ENCODE measurements around the gene SRC.

Gene SRC

GRCh38 chr20:37397954-37398749 is 52.2 kb downstream of the SRC start:
- DNase-seq = no peak

- DNase-seq = no peak
These were observed 53.0 kb downstream of the SRC start for GRCh38 chr20:37398750-37399621.

DNA sequence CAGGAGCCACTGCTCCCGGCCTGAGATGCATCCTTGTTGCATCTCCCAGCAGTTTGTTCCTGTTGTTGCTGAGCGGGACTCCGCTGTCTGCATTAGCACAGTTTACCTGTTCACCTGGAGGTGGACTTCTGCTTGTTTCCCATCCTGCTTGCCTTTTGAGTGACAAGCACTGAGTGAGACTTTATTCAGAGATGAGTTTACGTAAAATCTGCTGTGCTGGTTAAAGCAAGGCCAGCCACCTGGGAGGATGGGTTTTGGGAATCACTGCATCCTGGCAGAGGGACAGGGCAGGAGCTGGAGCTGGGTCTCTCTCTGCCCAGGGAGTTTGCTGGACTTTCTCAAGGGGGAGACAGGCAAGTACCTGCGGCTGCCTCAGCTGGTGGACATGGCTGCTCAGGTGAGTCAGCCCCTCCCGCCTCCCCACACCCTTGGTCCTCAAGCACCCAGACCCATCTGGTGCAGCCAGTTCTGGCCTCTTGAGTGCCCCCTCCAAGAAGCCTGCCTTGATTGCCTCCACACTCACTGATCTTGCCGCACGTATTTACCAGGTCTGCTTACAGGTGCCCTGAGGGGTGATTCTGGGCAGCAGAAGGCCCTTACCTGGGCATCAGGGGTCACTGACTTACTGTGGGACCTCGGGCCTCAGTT is 55.5 kb downstream of the SRC start:
- no peak for DNase-seq

DNA sequence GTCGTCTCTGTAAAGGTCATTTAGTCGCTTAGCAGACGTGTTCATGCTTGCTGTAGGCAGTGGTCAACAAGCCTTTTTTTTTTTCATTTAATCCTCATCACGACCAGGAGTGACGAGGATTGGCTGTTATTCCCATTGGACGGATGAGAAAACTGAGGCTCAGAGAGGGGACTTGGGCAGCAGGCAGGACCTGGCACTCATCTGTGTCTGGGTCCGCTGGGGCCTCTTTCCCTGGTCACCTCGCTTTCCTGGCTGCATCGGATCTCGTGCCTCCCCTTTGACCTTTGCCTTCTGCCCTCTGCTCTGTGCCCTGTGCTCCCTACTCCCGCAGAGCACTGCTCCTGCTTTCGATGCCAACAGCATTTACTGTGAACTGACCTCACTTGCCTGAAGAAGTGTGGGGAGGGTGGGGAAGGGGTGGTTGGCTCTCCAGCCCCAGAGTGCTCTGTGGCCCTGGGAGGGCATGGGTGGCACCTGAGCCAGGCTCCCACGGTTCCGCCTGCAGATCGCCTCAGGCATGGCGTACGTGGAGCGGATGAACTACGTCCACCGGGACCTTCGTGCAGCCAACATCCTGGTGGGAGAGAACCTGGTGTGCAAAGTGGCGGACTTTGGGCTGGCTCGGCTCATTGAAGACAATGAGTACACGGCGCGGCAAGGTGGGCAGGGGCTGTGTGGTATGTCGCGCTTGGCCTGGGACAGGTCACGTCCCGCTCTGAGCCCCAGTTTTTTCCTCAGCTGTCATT is 56.2 kb downstream of the SRC start:
- no peak for DNase-seq

- DNase-seq = no peak
These were observed 57.4 kb downstream of the SRC start for GRCh38 chr20:37403107-37404033.

DNA sequence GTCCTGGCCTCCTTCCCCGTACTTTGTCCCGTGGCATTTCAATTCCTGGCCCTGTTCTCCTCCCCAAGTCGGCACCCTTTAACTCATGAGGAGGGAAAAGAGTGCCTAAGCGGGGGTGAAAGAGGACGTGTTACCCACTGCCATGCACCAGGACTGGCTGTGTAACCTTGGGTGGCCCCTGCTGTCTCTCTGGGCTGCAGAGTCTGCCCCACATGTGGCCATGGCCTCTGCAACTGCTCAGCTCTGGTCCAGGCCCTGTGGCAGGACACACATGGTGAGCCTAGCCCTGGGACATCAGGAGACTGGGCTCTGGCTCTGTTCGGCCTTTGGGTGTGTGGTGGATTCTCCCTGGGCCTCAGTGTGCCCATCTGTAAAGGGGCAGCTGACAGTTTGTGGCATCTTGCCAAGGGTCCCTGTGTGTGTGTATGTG is 58.5 kb downstream of the SRC start:
- DNase-seq = no peak

DNA sequence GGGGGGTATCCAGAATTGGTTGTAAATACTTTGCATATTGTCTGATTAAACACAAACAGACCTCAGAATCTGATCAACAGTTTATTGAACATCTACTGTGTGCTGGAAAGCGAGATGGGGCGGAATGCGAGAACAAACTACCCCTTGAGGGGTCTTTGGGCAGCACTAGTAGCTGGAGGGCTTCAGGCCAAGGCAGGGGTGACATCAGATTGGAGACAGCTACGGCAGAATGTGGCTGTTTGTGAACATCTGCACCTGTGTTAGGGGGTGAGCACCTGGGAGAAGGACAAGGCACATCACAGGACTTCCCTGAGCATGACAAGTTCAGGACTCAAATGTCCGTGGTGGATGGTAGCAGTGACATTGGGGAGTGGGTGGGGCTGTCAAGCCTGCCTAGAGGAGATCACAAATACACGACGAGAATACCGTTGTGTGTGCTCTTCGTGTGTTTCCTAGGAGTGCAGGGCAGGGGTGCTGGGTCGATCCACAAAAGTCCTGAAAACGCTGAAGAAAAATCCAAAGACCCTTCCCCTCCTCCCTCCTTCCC is 59.5 kb downstream of the SRC start:
- DNase-seq = no peak

GRCh38 chr20:37406010-37406998 is 60.4 kb downstream of the SRC start:
- DNase-seq = no peak

DNA sequence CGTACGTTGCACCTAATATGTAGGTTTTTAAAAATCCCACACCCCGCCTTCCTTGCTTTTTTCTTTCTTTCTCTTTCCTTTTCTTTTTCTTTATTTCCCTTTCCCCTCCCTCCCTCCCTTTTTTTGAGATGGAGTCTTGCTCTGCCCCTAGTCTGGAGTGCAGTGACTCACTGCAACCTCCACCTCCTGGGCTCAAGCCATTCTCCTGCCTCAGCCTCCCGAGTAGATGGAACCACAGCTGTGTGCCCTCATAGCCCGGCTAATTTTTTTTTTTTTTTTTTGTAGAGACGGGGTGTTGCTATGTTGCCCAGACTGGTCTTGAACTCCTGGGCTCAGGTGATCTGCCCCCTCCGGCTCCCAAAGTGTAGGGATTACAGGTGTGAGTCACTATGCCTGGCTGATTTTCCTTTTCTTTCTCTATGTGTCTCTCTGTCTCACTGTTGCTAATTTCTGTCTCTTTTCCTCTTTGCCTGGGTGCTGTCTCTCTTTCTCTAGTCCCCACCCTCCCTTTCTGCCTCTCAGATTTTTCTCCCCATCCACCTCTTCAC is 61.2 kb downstream of the SRC start:
- no peak for DNase-seq

DNA sequence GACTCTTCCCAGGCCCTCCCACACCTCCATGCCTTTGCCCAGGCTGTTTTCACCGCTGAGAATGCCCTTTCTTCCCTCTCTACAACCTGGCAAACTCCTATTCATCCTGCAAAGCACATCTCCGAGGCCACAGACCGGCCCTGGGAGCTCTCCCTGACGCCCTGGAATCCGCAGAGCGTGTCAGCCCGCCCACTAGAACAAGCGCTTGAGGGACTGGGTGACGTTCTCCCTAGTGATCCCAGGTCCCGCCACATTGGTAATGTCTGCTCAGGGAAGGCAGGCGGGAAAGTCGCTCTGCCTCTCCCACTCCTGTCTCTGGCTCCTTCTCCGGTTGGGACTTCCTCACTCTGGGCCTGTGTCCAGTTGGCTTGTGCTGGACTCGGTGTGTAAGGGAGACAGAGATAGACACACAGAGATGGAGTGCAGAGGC is 61.6 kb downstream of the SRC start:
- DNase-seq = no peak

- DNase-seq = no peak
These were observed 62.6 kb downstream of the SRC start for GRCh38 chr20:37408302-37409193.

DNA sequence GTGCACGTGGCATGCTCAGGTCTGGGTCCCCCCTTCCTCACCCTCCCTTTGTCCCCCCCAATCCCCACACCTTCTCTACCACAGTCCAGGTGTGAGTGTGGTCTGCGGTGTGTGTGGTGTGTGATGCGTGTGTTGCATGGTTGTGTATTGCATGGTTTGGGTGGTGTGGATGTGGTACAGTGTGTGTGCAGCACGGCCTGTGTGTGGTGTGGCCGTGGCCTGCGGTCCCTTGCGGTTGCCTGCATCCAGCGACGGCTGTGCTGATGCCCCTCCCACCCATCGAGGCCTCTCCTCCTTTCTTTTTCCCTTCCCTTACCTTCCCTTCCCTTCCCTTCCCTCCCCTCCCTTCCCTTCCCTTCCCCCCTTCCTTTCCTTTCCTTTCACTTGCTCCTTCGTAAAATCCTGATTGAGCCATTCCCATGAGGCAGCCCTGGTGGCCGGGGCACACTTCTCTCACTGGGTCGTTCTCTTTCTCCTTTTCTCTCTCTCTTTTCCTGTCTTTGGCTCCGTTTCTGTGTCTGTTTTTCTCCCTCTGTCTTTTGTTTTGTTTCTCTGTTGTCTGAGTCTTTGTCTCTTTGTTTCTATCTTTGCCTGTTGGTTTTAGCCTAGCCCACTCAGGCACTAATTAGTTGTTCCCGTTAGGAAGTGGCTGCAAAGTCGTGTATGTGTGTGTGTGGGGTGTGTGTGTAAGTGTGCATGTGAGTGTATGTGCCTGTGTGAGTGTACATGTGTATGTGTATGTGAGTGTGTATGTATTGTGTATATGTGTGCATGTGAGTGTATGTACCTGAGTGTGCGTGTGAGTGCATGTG is 65.7 kb downstream of the SRC start:
- DNase-seq = no peak

GRCh38 chr20:37413023-37413334 is 67.0 kb downstream of the SRC start:
- DNase-seq = no peak

DNA sequence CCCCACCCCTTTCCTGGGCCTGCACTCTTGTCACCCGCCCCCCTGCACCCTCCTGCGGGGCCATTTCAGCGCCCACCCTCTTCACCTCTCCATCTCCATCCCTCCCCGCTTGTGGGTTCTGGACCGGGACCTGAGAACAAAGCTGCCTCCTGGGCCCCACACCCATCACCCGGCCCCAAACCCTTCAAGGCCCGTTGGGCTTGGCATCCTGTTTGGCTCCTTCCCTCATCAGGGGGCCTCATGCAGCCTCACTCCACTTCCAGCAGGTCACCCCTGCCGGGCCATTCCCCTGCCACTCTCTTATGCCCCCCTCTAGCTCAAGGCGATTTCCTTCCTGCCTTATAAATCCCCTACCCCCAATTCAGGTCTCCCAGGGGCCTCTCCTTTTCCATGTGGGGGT is 67.4 kb downstream of the SRC start:
- no peak for DNase-seq

DNA sequence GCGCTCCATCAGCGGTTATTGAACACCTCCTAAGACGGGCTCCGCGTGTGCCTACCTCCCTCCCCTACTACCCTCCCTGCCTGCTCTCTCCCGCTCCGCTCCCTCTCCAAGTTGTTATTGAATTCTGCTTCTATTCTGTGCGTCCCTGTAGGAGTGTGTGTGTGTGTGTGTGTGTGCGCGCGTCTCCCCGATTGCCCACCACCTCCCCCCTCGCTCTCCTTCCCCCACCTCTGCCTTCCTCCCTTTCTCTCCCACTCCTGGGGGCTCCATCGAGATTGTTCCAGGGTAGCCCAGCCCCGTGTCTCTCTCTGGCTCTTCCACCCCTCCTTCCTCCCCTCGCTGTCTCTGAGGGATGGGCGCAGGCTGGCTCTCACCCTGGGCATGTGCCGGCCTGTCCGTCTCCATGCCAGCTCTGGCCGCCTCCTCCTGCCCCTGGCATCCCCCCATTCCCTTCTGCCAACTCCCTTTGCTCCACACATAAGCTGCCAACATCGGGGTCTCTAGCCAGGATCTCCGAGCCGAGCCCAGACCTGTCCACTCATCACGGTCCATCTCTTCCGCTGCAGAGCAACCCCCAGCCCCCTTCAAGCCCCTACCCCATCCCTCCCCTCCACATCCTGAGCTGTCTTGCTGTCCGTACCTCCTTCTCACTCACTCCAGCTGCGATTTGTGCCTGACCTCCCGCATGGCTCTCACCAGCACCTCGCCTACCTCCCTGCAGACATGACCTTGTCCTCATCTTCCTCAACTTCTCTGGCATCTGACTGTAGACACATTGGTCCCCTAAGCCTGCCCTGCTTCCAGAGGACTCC is 68.5 kb downstream of the SRC start:
- DNase-seq = no peak

DNA sequence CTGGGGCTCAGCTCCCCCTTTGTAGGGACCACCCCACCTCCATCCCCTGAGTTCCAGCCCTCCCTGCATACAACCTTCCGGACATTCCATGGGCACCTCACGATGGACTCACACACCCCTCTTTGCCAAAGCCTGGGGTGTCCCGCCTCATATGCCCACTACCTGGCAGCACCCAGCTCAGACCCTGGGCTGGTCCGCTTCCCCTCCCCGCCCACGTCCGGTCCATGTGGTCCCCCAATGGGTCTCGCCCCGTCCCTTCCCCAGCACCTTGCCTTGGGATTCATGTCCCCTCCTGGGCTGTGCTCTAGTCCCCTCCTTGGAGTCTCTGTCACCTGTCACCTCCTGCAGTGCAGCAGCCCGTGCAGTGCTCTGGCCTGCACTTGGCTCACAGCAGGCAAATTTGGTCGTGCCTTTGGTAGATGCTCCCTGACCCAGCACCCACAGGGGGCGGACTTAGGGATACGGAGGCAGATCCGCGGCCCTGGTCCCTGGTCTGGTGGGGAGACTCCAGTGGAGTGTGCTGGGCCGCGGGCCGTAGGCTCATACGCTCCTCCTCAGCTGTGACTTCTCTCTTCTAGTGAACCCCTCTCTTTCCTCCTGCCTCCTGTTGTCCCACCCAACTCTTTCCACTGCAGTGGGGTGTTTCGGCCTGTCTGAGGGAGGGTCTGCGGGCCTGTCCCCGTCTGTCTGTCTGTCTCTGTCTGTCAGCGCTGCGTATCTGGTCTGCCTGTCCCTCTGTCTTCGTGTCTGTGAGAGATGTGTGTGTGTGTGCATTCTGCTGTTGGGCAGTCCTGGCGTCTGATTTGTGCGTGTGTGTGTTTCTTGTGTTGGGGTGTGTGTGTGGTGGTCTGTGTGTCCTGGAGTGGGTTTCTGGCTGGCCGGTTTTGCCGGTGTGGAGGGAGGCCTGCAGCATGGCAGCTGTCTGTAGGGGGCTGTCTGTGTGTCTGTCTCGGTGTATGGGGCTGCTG is 69.5 kb downstream of the SRC start:
- DNase-seq = no peak

Data from islet precursor cell (in vitro differentiated cells).